H1 (cell line): ENCODE data around the gene PACSIN2. TPM values are rescaled to one million over a fixed set of nuclear protein-coding genes. Genes with fewer than 3 reads are reported as not detected.
A peak's percentile ranks its signal among the peaks of the same experiment; 100 is the strongest.

ENCODE experiments used
- CTCF ChIA-PET: fragments of 300-600 bp; sonication (Branson Sonifier 250); formaldehyde crosslinking; loops from one replicate; lab custom pipeline; 2021; ENCODE audit not compliant: partially characterized antibody; lab: Charles Lee
- POLR2A ChIA-PET: fragments of 300-600 bp; sonication (Branson Sonifier 250); formaldehyde crosslinking; loops from one replicate; lab custom pipeline; 2021; ENCODE audit warnings: inconsistent platforms; ENCODE audit not compliant: partially characterized antibody; lab: Charles Lee
- DNase-seq, 2 experiments: peaks; one replicate each; pipeline versions ENCODE4 v3.0.0 to v3.0.0-alpha.2; 2010 to 2022; ENCODE audit warnings: low spot score in 2 of 2, low read depth in 1 of 2, mixed read lengths in 1 of 2
- FAIRE-seq: peaks from 2 replicates; lab custom pipeline; 2011; peaks lifted over from hg19 to GRCh38; lab: Jason Lieb, UNC
- H2AFZ ChIP-seq: 2 replicates; pipeline ENCODE4 v1.8.1; 2012; ENCODE audit warnings: low read length, inconsistent platforms
- H2AK5ac ChIP-seq: 2 replicates; pipeline ENCODE4 v1.6.1; 2013; ENCODE audit warnings: low read depth, low read length
- H2BK120ac ChIP-seq: replicated peaks from 2 replicates; pipeline ENCODE3; 2013; ENCODE audit warnings: low read depth, low read length, inconsistent platforms
- H2BK12ac ChIP-seq: 2 replicates; pipeline ENCODE4 v1.6.1; 2013; ENCODE audit warnings: low read depth, low read length
- H2BK15ac ChIP-seq: 2 replicates; pipeline ENCODE4 v1.6.1; 2013; ENCODE audit warnings: low read length
- H2BK20ac ChIP-seq: 2 replicates; pipeline ENCODE4 v1.6.1; 2013; ENCODE audit warnings: low read length
- H2BK5ac ChIP-seq: 2 replicates; pipeline ENCODE4 v1.6.1; 2013; ENCODE audit warnings: low read depth, low read length
- H3K14ac ChIP-seq: 2 replicates; pipeline ENCODE4 v1.6.1; 2013; ENCODE audit warnings: inconsistent platforms; ENCODE audit not compliant: insufficient read length
- H3K18ac ChIP-seq: 2 replicates; pipeline ENCODE4 v1.6.1; 2013; ENCODE audit warnings: low read length; ENCODE audit errors: extremely low read depth
- H3K23ac ChIP-seq: 2 replicates; pipeline ENCODE4 v1.6.1; 2013; ENCODE audit warnings: inconsistent platforms; ENCODE audit not compliant: insufficient read length
- H3K23me2 ChIP-seq: 2 replicates; pipeline ENCODE4 v1.6.1; 2013; ENCODE audit warnings: low read depth, low read length
- H3K27ac ChIP-seq: 2 replicates; pipeline ENCODE4 v1.6.1; 2011; ENCODE audit warnings: low read depth, low read length, inconsistent platforms
- H3K27me3 ChIP-seq, 4 experiments: replicated peaks in 1 of 4; 1 replicate in 1 of 4; 2 replicates in 3 of 4; pipeline versions ENCODE4 v1.6.1 to v1.8.1; 2011 to 2013; ENCODE audit warnings: low read length in 3 of 4, mild to moderate bottlenecking in 3 of 4, inconsistent platforms in 2 of 4, mixed read lengths in 2 of 4, moderate library complexity in 1 of 4; ENCODE audit not compliant: control insufficient read depth in 3 of 4, insufficient read depth in 3 of 4; ENCODE audit errors: extremely low read depth in 1 of 4
- H3K36me3 ChIP-seq, 4 experiments: 2 replicates each; pipeline versions ENCODE4 v1.6.1 to v1.8.1; 2011 to 2013; ENCODE audit warnings: mild to moderate bottlenecking in 4 of 4, low read length in 3 of 4, moderate library complexity in 2 of 4, control low read depth in 1 of 4, inconsistent platforms in 1 of 4; ENCODE audit not compliant: insufficient read depth in 4 of 4, control insufficient read depth in 2 of 4
- H3K4ac ChIP-seq: replicated peaks from 2 replicates; pipeline ENCODE3; 2013; ENCODE audit warnings: low read length, low read depth, mixed read lengths, inconsistent platforms; ENCODE audit not compliant: insufficient read length
- H3K4me1 ChIP-seq, 4 experiments: replicated peaks in 1 of 4; 1 replicate in 1 of 4; 2 replicates in 3 of 4; pipeline versions ENCODE4 v1.6.1 to v1.8.1; 2011 to 2013; ENCODE audit warnings: low read length in 3 of 4, inconsistent platforms in 2 of 4, mixed read lengths in 1 of 4; ENCODE audit not compliant: insufficient read depth in 4 of 4, control insufficient read depth in 3 of 4
- H3K4me2 ChIP-seq, 2 experiments: 2 replicates each; pipeline versions ENCODE4 v1.6.1 to v1.8.1; 2011 to 2013; ENCODE audit warnings: low read depth in 2 of 2, low read length in 2 of 2, control low read depth in 1 of 2, inconsistent platforms in 1 of 2, mild to moderate bottlenecking in 1 of 2; ENCODE audit not compliant: insufficient read depth in 1 of 2
- H3K4me3 ChIP-seq, 4 experiments: fragments of 200-600, 300-600 bp in 1 of 4; sonication (generic), shearing (Covaris generic), sonication (Bioruptor Twin) in 1 of 4; 2 replicates each; pipeline versions ENCODE4 v1.5.1 to v1.8.1; 2011 to 2016; ENCODE audit warnings: low read length in 4 of 4, low read depth in 3 of 4, control low read depth in 2 of 4, inconsistent platforms in 2 of 4, mild to moderate bottlenecking in 2 of 4, mixed read lengths in 1 of 4, moderate library complexity in 1 of 4; ENCODE audit not compliant: insufficient read depth in 2 of 4; ENCODE audit errors: extremely low read depth in 1 of 4
- H3K56ac ChIP-seq: replicated peaks from 2 replicates; pipeline ENCODE3; 2013; ENCODE audit warnings: low read depth, mild to moderate bottlenecking, mixed read lengths, low read length, inconsistent platforms; ENCODE audit not compliant: insufficient read length
- H3K79me1 ChIP-seq: 2 replicates; pipeline ENCODE4 v1.6.1; 2013; ENCODE audit warnings: low read depth, low read length, control low read depth
- H3K79me2 ChIP-seq, 2 experiments: 2 replicates each; pipeline versions ENCODE4 v1.6.1 to v1.8.1; 2012 to 2013; ENCODE audit warnings: low read length in 2 of 2, mild to moderate bottlenecking in 2 of 2, inconsistent platforms in 1 of 2; ENCODE audit not compliant: insufficient read depth in 2 of 2, control insufficient read depth in 1 of 2
- H3K9ac ChIP-seq, 4 experiments: replicated peaks in 1 of 4; 1 replicate in 1 of 4; 2 replicates in 3 of 4; pipeline versions ENCODE4 v1.6.1 to v1.8.1; 2011 to 2013; ENCODE audit warnings: low read depth in 3 of 4, low read length in 3 of 4, control low read depth in 2 of 4, mild to moderate bottlenecking in 2 of 4, moderate library complexity in 2 of 4, inconsistent platforms in 1 of 4; ENCODE audit errors: extremely low read depth in 1 of 4
- H3K9me3 ChIP-seq, 2 experiments: 2 replicates each; pipeline versions ENCODE4 v1.6.1 to v1.8.1; 2012 to 2013; ENCODE audit warnings: mild to moderate bottlenecking in 2 of 2, moderate library complexity in 2 of 2, control low read depth in 1 of 2, inconsistent platforms in 1 of 2, low read depth in 1 of 2, low read length in 1 of 2, mixed read lengths in 1 of 2; ENCODE audit not compliant: insufficient read depth in 2 of 2
- H4K20me1 ChIP-seq, 2 experiments: replicated peaks in 1 of 2; 2 replicates each; pipeline versions ENCODE3 to v1.8.1; 2011 to 2013; ENCODE audit warnings: inconsistent platforms in 2 of 2, low read length in 2 of 2, mild to moderate bottlenecking in 1 of 2; ENCODE audit not compliant: insufficient read depth in 2 of 2, control insufficient read depth in 1 of 2
- H4K5ac ChIP-seq: 2 replicates; pipeline ENCODE4 v1.6.1; 2013; ENCODE audit warnings: low read length, low read depth, mixed read lengths, inconsistent platforms; ENCODE audit not compliant: insufficient read length
- H4K8ac ChIP-seq: 2 replicates; pipeline ENCODE4 v1.8.0; 2013; ENCODE audit warnings: mild to moderate bottlenecking, moderate library complexity, low read length, inconsistent platforms; ENCODE audit not compliant: insufficient read depth; ENCODE audit errors: extremely low read depth
- H4K91ac ChIP-seq: replicated peaks from 2 replicates; pipeline ENCODE3; 2013; ENCODE audit warnings: low read length, mixed read lengths, inconsistent platforms; ENCODE audit not compliant: insufficient read length
- EZH2 ChIP-seq: fragments of 200-600 bp; sonication (generic); IDR thresholded peaks from 2 replicates; pipeline ENCODE4 v1.7.1; 2012; ENCODE audit warnings: low read depth, mild to moderate bottlenecking, moderate library complexity, low read length, inconsistent platforms; ENCODE audit not compliant: severe bottlenecking
- KDM4A ChIP-seq: IDR thresholded peaks from one replicate; pipeline ENCODE4 v1.7.1; 2012; ENCODE audit warnings: low read depth, mild to moderate bottlenecking, moderate library complexity, low read length, inconsistent platforms; ENCODE audit not compliant: severe bottlenecking
- PHF8 ChIP-seq: fragments of 200-600 bp; sonication (generic); conservative IDR thresholded peaks from 2 replicates; pipeline ENCODE4 v1.7.1; 2012; ENCODE audit warnings: low read depth, mild to moderate bottlenecking, inconsistent platforms, low read length, moderate library complexity
- SIN3A ChIP-seq, 2 experiments: IDR thresholded peaks in 1 of 2; conservative IDR thresholded peaks in 1 of 2; 2 replicates each; pipeline ENCODE4 v1.6.1; 2011 to 2012; ENCODE audit warnings: low read length in 2 of 2, improper control_type of control experiment in 1 of 2, low read depth in 1 of 2, mild to moderate bottlenecking in 1 of 2
- WGBS, 2 experiments: shearing (Covaris generic) in 1 of 2; methylation state at CpG; one replicate each; pipeline versions ENCODE4 v1.1.6 to v1.1.7; 2013 to 2015; ENCODE audit warnings: low lambda C conversion rate in 2 of 2, mixed read lengths in 2 of 2, inconsistent platforms in 1 of 2, low coverage in 1 of 2, missing lambda C conversion rate in 1 of 2; ENCODE audit not compliant: insufficient replicate concordance in 2 of 2, insufficient coverage in 1 of 2, insufficient read length in 1 of 2; ENCODE audit errors: extremely low coverage in 1 of 2, missing lambda C conversion rate in 1 of 2; 5-methylcytosine and 5-hydroxymethylcytosine counted together
- polyA plus RNA-seq, 7 experiments: library from polyadenylated mRNA; depleted of rRNA in 3 of 7; stranded (reverse) in 5 of 7; unstranded in 2 of 7; fragments of >200 nt in 5 of 7; fragments of 200-250 nt in 2 of 7; gene quantifications; 1 replicate in 5 of 7; 2 replicates in 1 of 7; 4 replicates in 1 of 7; pipeline versions ENCODE4 v1.2.1 to v1.2.3, GENCODE V29; 2011 to 2013; ENCODE audit warnings: missing spikeins in 2 of 7, mixed read lengths in 2 of 7
- total RNA-seq: library from RNA; stranded (reverse); fragmentation: NEBNext Ultra II Directional; extraction: Animal tissue kit (Norgen Biotek cat#: 25700); gene quantifications from 2 replicates; pipeline ENCODE4 v1.2.1, GENCODE V29; 2021

The PACSIN2 gene
- total and polyA plus RNA-seq, 2 of the 8 experiments (the other 6 are each of a cell fraction or from before 2014, with no cell fraction given): 44.8 to 64.2 TPM

DNA sequence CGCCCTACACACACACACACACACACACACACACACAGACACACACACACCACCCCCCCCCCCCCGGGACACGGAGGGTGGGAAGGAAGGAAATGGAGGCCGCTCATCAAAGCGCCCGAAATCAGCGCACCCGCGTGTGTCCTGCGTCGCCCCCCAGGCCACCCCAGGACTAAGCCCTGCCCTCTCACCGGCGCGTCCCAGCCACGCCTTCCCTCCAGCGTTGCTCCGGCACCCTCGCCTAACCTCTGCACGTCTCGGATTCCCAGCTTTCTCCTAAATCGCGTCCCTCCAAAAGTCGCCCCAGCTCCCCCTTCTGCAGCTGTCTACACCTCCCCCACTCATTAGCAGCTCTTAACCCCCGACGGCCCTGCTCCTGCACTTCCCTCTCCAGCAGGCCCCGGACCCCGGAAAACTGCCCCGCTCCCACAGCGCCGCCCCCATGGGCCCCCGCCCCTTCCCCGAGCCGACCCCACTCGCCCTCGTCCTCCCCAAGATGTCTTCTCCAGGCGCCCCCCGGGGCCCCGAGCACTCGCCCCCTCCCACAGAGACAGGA lies 557 bp downstream of the PACSIN2 start:
- CTCF ChIA-PET: interaction anchor here (0.6 to 1.7 kb wide), 6 partner anchors 10 to 146 kb away, joined by 3 to 6 read pairs (median 4); no protein-coding TSS in a partner anchor
- Histone ChIP-seq H3K56ac (no peak overlapping the region), H3K23ac (no peak overlapping the region), H4K91ac (no peak overlapping the region), H4K5ac (peak overlapping the region; percentile 5), H3K4me2 (peak overlapping the region; percentile 72 to 98), H3K4me3 (peak overlapping the region; percentile 67 to 87 (median 86)), H4K8ac (peak overlapping the region; percentile 59; the same call in 1 of the 2 replicates), H3K9me3 (no peaks in the 10 kb centered on the region), H3K79me1 (peaks cover 10% of the 10 kb centered on the region), H2AK5ac (no peak overlapping the region), H3K14ac (no peak overlapping the region), H2BK12ac (no peak overlapping the region), H3K4ac (no peak overlapping the region), H3K27me3 (peaks cover 0 to 5% (median 3%) of the 10 kb centered on the region in 4 experiments; a peak in 4 of 7 replicates), H3K9ac (peak overlapping the region in 3 of 4 experiments; percentile 48 to 75 (median 53); a peak in 5 of 7 replicates), H2BK20ac (no peak overlapping the region), H2AFZ (no peak overlapping the region), H3K23me2 (peaks cover 14% of the 10 kb centered on the region), H3K36me3 (no peaks in the 10 kb centered on the region), H2BK120ac (no peak overlapping the region), H3K79me2 (peaks cover 16 to 47% of the 10 kb centered on the region in 2 experiments), H3K27ac (no peak overlapping the region), H2BK5ac (peak overlapping the region; percentile 83), H4K20me1 (peaks cover 11 to 15% of the 10 kb centered on the region in 2 experiments), H3K18ac (peak overlapping the region; percentile 87), H3K4me1 (peaks cover 7 to 16% (median 10%) of the 10 kb centered on the region in 4 experiments), H2BK15ac (no peak overlapping the region)
- TF ChIP-seq EZH2: no peak
- peak in 1 of 2 experiments; percentile 23; a peak in 1 of 4 replicates for TF ChIP-seq SIN3A (conservative IDR thresholded peaks at IDR 0.05 in 1 of 2, IDR thresholded peaks at IDR 0.05 in 1 of 2; ENCODE audit: low read depth in 1 of 2, low read length in 2 of 2)
- peak; percentile 9 for TF ChIP-seq KDM4A
- peak; percentile 42; the same call in 1 of the 2 replicates for TF ChIP-seq PHF8
- peak in 1 of 2 experiments; percentile 75 for DNase-seq
- FAIRE-seq: no peak
- WGBS, 2 experiments: 0% methylated on average over 11 of the region's 39 CpGs; no CpG with 5 or more reads in 1 of the 2 experiments
- POLR2A ChIA-PET: interaction anchor here (0.9 to 7.5 kb wide), 46 partner anchors 9 to 399 kb away, joined by 3 to 94 read pairs (median 7); partner anchors contain the start of genes BIK, CYB5R3 and POLDIP3
